ENCODE measurements around the gene HOXC4. TPM values are rescaled to one million over a fixed set of nuclear protein-coding genes. Genes with fewer than 3 reads are reported as not detected.

The HOXC4 gene
- total RNA-seq, 1 experiment from 2014 or later = 4.1 TPM

DNA sequence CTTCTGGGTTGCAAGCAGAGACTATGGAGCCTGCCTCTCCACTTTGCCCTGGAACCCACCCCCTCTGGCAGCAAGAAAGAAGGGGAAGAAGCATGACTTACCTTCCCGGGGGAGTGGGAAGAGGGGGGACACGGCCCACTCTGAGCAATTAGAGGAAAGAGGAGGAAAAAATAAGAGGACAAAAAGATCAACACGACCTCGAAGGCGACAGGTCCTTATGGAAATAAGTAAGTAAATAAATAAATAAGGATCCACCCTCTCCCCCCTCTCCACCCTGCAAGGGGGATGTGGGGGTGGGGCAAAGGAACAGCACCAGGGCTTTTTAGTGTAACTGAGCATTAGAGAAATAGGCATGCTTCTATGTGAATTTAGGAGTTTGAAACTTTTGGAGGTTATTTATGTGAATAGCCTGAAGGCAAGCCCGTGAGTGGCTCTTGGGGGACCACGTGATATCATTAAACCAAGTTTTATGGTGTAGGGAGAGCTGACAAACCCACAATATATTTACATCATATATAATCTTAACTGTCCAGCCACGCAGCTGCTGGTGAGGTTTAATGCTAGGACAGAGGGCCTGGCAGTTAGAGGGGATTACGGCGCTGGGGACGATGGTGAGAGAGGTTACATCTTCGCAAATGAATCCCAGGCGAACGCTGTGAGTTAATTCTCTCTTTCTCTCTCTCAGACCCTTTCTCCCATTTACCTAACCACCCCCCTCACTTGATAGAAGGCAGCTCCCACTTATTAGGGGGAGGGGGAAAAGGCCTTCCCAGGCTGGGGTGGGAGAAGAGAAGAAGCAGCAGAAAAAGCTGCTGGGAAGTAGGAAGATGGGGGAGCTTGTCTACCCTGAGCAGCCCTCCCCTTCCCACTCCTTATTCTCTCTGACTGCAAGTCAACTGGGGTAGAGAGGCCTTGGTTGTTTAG is 16.0 kb upstream of the HOXC4 start:
- Mint-ChIP-seq H3K4me1 (ENCODE audit: low read depth, unreplicated experiment) (peaks cover 12% of the 10 kb centered on the region), H3K27ac (ENCODE audit: unreplicated experiment) (no peak overlapping the region), H3K36me3 (ENCODE audit: insufficient read depth, unreplicated experiment) (peaks cover 6% of the 10 kb centered on the region), H3K27me3 (ENCODE audit: insufficient read depth, unreplicated experiment) (no peaks in the 10 kb centered on the region), H3K4me3 (ENCODE audit: unreplicated experiment) (no peak overlapping the region), H3K9me3 (ENCODE audit: unreplicated experiment) (no peaks in the 10 kb centered on the region)
- peaks cover 29% of the 10 kb centered on the region for H3K4me1 ChIP-seq
- DNase-seq = no peak
- H3K4me3 ChIP-seq (ENCODE audit: low read depth, low read length) = no peak overlapping the region
- ChIA-PET POLR2A (no interaction called here), CTCF (interaction anchor here (1.2 kb wide), 1 partner anchor 98 kb away, joined by 3 read pairs; no protein-coding TSS in a partner anchor)
- TF ChIP-seq, protein P1, sequence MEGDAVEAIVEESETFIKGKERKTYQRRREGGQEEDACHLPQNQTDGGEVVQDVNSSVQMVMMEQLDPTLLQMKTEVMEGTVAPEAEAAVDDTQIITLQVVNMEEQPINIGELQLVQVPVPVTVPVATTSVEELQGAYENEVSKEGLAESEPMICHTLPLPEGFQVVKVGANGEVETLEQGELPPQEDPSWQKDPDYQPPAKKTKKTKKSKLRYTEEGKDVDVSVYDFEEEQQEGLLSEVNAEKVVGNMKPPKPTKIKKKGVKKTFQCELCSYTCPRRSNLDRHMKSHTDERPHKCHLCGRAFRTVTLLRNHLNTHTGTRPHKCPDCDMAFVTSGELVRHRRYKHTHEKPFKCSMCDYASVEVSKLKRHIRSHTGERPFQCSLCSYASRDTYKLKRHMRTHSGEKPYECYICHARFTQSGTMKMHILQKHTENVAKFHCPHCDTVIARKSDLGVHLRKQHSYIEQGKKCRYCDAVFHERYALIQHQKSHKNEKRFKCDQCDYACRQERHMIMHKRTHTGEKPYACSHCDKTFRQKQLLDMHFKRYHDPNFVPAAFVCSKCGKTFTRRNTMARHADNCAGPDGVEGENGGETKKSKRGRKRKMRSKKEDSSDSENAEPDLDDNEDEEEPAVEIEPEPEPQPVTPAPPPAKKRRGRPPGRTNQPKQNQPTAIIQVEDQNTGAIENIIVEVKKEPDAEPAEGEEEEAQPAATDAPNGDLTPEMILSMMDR (IDR thresholded peaks at IDR 0.05; ENCODE audit: insufficient read depth in 1 of 2, low read depth in 1 of 2, low read length in 1 of 2, severe bottlenecking in 1 of 2, unreplicated experiment in 1 of 2) = no peak
- H3K9me3 ChIP-seq = no peaks in the 10 kb centered on the region
- no peaks in the 10 kb centered on the region for H3K36me3 ChIP-seq (ENCODE audit: control insufficient read depth, insufficient read depth, low read length)
- BruUV-seq (replicated peaks) = no TSS peak
- no peaks in the 10 kb centered on the region for H3K27me3 ChIP-seq (replicated peaks; ENCODE audit: control insufficient read depth, insufficient read depth, low read length)
- intact Hi-C loops (cut with micrococcal nuclease; ENCODE audit: unreplicated experiment) = no loop called here

DNA sequence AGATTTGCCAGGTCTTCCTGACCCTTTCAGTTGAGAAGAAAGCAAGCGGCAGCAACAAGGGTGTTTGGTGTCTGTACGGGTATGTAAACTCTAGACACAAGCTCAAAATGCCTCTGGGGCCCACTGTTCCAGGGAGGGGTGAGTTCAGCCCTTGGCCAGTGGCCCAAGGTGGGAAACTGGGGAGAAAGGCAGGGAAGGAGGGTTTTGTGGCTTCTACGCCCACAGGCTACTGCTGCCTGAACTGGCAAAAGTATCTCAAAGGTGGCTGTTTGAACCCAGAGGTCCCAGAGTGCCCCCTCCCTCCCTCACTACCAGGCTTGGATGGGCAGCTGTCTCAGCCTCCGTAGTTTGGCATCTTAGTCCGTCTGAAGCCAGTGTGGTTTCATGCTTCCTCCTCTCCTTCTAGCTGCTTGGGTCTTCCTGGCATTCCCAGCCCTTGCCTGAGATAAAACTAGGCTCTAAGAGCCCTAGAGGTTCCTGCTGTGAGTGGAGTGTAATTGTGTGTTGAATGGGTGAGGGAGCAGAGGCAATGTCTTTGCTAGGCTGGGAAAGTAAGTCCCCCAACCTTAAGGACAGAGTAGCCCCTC is 15.3 kb upstream of the HOXC4 start:
- CTCF ChIA-PET = interaction anchor here (1.2 to 3.3 kb wide), 2 partner anchors 97 kb away, joined by 3 to 13 read pairs; no protein-coding TSS in a partner anchor
- Histone ChIP-seq H3K4me1 (peaks cover 29% of the 10 kb centered on the region), H3K27me3 (replicated peaks; ENCODE audit: control insufficient read depth, insufficient read depth, low read length) (no peaks in the 10 kb centered on the region), H3K4me3 (ENCODE audit: low read depth, low read length) (no peak overlapping the region), H3K36me3 (ENCODE audit: control insufficient read depth, insufficient read depth, low read length) (no peaks in the 10 kb centered on the region), H3K9me3 (no peaks in the 10 kb centered on the region)
- intact Hi-C loops (cut with micrococcal nuclease; ENCODE audit: unreplicated experiment) = no loop called here
- BruUV-seq (replicated peaks) = no TSS peak
- POLR2A ChIA-PET = no interaction called here
- no peak for DNase-seq
- peaks cover 13% of the 10 kb centered on the region for H3K4me1 Mint-ChIP-seq (ENCODE audit: low read depth, unreplicated experiment)
- H3K9me3 Mint-ChIP-seq (ENCODE audit: unreplicated experiment) = no peaks in the 10 kb centered on the region
- no peaks in the 10 kb centered on the region for H3K27me3 Mint-ChIP-seq (ENCODE audit: insufficient read depth, unreplicated experiment)
- H3K36me3 Mint-ChIP-seq (ENCODE audit: insufficient read depth, unreplicated experiment) = peaks cover 6% of the 10 kb centered on the region
- no peak overlapping the region for H3K4me3 Mint-ChIP-seq (ENCODE audit: unreplicated experiment)
- H3K27ac Mint-ChIP-seq (ENCODE audit: unreplicated experiment) = no peak overlapping the region
- TF ChIP-seq, protein P1 (IDR thresholded peaks at IDR 0.05; ENCODE audit: insufficient read depth in 1 of 2, low read depth in 1 of 2, low read length in 1 of 2, severe bottlenecking in 1 of 2, unreplicated experiment in 1 of 2) = no peak

DNA sequence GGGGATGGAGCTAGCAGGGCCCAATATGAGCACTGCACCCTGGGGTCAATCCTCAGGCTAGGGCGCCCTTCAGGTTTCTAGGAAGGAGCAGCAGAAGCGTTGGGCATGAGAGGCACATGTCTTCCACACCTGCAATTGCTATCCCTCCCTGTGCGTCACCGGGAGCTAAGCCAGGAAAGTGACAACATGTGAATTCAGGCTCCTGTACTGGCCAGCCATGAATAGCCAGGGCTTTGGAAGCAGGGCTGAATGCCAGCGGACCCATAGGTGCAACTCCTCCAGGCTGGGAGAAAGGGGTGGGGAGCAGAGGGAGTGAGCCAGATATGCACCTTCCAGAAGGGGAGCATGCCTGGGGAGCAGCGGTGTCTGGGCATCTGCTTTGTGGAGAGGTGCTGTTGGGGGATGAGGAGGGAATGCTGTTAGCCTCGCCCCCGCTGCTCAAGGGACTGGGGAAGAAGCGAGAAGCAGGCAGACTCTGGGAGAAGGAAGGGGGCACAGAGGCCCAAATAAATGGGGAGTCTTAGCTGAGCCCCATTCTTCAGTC is 14.7 kb upstream of the HOXC4 start:
- TF ChIP-seq, protein P1 (IDR thresholded peaks at IDR 0.05; ENCODE audit: insufficient read depth in 1 of 2, low read depth in 1 of 2, low read length in 1 of 2, severe bottlenecking in 1 of 2, unreplicated experiment in 1 of 2) = no peak
- no peaks in the 10 kb centered on the region for H3K27me3 ChIP-seq (replicated peaks; ENCODE audit: control insufficient read depth, insufficient read depth, low read length)
- DNase-seq = no peak

More for the DNA sequence above, 14.7 kb upstream of the HOXC4 start:
- H3K27ac Mint-ChIP-seq (ENCODE audit: unreplicated experiment) = no peak overlapping the region
- BruUV-seq (replicated peaks) = no TSS peak
- peaks cover 6% of the 10 kb centered on the region for H3K36me3 Mint-ChIP-seq (ENCODE audit: insufficient read depth, unreplicated experiment)
- ChIA-PET CTCF (interaction anchor here (3.3 kb wide), 1 partner anchor 96 kb away, joined by 13 read pairs; no protein-coding TSS in a partner anchor), POLR2A (interaction anchor here (0.5 kb wide), 1 partner anchor 30 kb away, joined by 3 read pairs; the partner anchor contains the start of gene HOXC8)
- H3K27me3 Mint-ChIP-seq (ENCODE audit: insufficient read depth, unreplicated experiment) = no peaks in the 10 kb centered on the region
- H3K36me3 ChIP-seq (ENCODE audit: control insufficient read depth, insufficient read depth, low read length) = no peaks in the 10 kb centered on the region
- H3K4me1 Mint-ChIP-seq (ENCODE audit: low read depth, unreplicated experiment) = peaks cover 18% of the 10 kb centered on the region
- intact Hi-C loops (cut with micrococcal nuclease; ENCODE audit: unreplicated experiment) = no loop called here
- H3K4me3 ChIP-seq (ENCODE audit: low read depth, low read length) = no peak overlapping the region
- no peak overlapping the region for H3K4me3 Mint-ChIP-seq (ENCODE audit: unreplicated experiment)
- no peaks in the 10 kb centered on the region for H3K9me3 Mint-ChIP-seq (ENCODE audit: unreplicated experiment)
- no peaks in the 10 kb centered on the region for H3K9me3 ChIP-seq
- peaks cover 29% of the 10 kb centered on the region for H3K4me1 ChIP-seq
